HG03432 (cell line): ENCODE measurements around the gene AK9.
"Not testable (repeated sequence)": the region's sequence is repeated elsewhere in the genome, so short reads cannot be mapped to it uniquely, and the experiment has no call there.

Experiments used
- ATAC-seq: cut with Tn5 transposase; IDR thresholded peaks from one replicate; pipeline ENCODE4 v1.9.1; 2021; ENCODE audit warnings: mild to moderate bottlenecking, moderate library complexity; ENCODE audit not compliant: unreplicated experiment

The AK9 gene

DNA sequence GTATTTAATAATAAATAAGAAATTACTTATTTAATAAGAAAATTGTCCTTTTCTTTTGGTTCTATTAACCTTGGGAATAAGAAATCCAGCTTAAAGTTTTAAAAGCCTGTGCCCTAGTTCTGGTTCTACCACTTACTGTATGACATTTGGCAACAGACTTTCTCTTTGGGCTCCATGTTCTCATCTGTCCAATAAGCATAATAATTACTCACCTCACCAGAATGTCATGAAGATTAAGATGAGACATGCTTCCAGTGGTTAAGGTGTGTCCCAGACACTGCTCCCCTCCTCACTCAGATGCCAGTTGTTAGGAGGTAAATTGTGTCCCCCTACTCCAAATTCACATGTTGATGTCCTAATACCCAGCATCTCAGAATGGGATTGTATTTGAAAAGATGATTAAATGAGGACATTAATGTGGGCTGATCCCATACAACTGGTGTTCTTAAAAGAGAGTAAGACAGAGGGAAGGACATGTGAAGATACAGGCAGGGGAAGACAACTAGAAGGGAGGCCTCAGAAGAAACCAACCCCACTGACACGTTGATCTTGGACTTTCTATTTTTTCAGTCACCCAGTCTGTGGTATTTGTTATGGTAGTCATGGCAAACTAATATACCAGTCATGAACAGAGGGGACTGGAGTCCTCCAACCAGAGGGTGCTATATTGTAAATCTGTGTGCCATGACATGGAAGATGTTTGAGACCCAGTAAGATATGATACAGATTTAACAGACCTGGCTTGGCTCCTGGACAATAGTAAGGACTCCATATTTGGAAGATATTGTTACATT lies 229.1 kb downstream of the AK9 start:
- no peak for ATAC-seq

DNA sequence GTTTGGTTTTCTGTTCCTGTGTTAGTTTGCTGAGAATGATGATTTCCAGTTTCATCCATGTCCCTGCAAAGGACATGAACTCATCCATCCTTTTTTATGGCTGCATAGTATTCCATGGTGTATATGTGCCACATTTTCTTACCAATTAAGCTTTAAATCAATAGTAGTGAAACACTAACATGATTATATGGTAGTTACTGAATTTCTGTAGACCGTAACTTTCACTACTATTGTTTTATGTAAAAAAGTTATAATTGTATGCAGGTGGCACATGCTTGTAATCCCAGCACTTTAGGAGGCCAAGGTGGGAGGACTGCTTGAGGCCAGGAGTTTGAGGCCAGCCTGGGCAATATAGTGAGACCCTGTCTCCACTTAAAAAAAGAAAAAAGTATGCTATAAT lies 229.8 kb downstream of the AK9 start:
- not testable (repeated sequence) for ATAC-seq

DNA sequence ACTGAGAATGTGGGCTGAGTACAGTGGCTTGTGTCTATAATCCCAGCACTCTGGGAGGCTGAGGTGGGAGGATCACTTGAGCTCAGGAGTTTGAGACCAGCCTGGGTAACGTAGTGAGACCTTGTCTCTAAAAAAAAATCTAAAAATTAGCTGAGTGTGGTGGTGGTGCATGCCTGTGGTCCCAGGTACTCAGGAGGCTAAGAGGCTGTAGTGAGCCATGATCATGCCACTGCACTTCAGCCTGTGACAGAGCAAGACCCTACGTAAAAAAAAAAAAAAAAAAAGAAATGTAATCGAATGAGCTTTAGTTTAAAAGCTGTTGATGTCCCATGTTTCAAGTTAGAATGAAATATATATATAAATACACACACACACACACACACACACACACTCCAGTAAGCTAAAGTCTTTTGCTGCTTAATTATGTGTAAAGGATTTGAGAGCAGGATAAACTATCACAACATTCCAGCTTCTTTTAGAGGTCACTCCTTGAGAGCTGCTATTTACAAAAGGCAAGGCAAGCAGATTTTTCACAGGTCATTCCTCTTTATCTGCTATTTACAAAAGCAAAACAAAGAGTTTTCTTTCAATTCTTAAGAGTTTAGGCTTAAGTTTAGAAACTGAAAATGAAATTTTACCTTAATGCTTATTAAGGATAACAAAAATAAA lies 230.7 kb downstream of the AK9 start:
- no peak for ATAC-seq

DNA sequence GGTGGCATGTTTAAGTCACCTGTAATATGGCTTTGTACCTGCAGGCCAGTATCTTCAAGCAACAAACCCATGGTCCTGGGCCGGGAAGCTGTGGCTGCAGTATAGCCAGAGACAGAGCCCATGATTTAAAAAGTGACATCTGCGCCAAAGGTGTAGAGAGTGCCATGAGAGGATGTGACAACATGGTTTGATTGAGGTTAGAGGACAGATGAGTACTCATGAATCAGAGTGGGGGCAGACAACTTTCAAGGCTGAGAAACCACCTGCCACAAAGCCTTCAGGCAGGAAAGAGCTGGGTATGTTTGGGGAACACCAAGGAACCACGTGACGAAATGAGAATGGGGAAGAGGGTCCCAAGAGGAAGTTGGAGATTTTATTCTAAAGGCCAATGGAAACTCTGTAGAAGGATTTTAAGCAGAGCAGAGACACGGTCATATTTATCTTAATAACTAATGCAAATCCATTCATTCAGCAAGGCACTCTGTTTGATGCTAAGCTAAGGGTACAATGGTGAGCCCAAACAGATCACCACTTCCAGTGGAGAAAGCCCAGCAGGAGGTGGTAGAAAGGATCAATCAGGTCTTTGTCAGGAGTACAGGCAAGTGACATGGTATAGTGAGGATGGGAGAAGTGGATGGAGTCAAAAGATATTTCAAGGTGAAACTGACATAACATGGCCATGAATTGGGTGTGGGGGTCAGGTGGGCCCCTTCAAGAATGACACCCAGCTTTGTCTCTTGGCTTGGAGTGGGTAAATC lies 232.0 kb downstream of the AK9 start:
- ATAC-seq = peak; percentile 29

DNA sequence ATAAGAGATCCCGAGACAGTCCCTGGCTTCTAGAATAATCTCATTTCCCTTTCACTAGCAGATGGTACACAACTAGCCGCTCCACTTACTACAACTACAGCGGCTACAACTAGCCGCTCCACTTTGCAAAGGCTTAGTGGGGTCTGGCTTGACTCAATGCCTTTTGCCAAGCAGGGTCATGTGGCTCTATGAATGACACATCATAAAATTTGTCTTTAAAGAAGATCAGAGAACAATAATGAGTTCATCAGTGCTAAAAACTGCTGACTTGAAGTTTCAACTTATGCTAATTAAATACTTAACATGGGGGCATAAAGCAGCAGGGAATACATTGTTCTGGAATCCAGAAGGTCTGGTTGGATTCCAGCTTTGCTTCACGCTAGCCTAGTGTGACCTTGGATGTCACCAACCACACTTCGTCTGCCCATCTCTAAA lies 233.4 kb downstream of the AK9 start:
- ATAC-seq = no peak

DNA sequence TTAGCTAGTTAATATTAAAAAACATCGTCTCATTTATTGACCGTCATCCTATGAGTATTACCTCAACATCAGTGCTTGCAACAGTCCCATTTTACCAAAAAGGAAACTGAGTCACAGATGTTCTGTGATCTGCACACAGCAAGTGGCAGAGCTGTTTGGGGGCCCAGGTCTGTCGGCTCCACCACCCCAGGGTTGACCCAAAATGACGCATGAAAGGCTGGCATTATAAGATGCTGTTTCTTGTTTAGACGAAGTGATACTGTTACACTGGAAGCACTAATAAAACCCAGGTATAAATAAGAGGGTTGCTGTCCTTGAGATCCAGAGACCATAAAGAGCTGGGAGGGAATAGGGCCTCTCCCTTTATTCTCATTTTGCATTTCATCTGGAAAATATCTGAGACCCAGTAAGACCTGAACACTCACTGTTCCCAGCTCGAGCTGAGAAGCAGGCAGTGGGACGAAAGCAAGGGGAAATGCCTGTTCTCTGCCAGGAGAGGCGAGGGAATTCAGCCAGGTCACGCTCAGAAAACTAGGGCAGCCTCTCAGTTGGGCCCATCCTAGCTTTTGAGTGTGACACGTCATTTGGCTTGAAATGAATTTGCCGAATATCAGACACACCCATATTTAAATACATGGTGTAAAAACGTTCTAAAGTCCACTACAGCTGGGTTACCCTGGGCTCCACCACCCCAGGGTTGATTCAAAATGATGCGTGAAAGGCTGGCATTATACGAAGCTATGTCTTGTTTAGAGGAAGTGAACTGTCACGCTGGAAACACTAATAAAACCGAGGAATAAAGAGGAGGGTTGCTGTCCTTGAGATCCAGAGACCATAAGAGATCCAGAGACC lies 234.1 kb downstream of the AK9 start:
- ATAC-seq = no peak

DNA sequence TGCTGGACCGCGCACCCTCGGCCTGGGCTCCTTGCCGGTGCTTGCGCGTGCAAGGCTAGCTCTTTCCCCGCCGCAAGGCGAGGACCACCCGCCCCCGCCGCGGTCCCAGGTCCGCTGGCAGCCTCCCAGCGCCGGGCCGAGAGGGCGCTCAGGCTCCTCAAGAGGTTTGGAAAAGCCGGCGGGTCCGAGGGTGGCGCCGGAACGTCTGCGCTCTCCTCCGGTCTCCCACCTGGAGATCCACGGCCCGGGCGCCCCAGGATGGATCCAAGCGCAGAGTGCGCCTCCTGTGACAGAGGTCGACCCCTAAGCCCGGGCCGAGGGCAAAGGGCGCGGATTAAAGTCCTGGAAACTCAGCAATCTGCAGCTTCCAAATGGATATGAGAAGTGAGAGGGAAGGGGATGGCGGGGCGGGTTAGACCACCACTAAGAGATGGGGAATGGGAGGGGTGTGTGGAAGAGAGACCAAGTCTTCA lies 234.9 kb downstream of the AK9 start:
- peak; percentile 11 for ATAC-seq

DNA sequence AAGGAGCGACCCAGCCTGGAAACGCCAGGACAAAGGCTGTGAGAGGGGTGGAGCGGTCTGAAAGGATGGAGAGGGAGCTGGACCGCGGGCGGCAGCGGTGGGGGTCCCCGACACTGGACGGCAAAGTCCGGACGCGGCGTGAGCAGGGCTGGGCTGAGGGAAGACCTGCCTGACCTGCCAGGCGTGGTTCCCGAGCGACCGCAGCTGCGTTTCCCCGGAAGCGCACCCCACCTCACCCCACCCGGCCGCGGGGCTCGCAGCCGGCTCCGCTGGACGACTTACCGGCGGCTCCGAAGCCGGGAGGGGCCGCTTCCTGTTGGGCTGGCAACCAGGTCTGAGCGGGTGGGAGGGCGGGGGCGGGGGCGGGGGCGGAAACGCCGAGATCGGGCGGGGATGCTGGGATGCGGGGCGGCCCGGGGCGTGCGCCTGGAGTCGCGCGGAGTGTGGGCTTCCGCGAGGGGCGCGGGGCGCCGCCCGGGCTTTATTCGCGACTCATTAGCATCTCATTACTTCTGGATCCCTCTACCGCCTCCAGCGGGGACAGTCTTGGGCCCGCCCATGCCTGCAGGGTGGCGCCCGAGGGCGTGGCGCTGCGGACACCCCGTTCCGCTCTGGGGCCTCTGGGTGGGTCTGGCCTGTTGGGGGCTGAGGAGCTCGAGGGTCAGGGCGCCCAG lies 235.4 kb downstream of the AK9 start, which contains the start of gene MICAL1:
Gene MICAL1, minus strand, starts transcription at position 336 of the 674 bp plus-strand sequence. CDS start 1,576 bp downstream, outside the sequence.
- ATAC-seq = peak; percentile 64

DNA sequence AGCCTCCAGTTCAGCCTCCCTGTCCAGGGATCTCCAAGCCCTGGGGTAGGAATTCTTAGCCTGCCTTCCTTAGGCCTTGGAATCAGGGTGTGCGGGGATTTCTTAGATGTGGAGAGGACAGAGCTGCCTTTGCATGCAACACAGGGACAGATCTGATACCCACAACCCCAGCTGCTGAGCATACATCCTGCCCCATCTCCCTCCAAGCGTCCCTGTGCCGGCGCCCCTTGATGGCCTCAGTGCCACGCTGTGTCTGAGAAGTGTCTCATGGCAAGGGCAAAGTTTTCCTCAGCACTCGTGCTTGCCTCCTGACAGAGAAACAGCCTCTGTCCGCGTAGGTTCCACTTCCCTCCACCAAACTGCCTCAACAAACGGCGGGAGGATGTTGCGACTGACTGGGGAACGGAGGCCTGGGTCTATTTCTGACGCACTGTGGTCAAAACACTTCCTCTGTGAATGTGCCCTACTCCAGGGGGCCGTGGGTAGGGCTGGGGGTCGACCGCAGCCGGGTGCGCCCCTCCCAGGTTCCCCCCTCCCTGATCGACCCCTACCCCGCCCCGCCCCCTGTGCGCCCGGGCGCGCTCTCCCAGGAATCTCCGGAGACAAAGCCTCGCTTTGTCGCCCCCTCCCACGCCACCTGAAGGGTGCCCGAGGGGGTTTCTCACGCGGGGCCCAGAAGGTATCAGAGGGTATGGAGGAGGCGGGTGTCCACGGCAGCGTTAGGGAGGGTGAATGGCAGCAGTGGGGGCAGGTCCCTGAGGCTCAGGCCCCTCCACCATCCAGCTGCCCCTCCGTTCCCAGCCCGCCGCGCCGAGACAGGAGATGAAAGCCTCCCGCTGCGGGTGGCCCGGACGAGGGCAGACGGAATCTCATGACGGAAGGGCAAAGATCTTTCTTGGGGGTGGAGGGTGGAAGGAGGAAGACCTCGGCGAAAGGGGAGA lies 236.2 kb downstream of the AK9 start:
- peak; percentile 32 for ATAC-seq

DNA sequence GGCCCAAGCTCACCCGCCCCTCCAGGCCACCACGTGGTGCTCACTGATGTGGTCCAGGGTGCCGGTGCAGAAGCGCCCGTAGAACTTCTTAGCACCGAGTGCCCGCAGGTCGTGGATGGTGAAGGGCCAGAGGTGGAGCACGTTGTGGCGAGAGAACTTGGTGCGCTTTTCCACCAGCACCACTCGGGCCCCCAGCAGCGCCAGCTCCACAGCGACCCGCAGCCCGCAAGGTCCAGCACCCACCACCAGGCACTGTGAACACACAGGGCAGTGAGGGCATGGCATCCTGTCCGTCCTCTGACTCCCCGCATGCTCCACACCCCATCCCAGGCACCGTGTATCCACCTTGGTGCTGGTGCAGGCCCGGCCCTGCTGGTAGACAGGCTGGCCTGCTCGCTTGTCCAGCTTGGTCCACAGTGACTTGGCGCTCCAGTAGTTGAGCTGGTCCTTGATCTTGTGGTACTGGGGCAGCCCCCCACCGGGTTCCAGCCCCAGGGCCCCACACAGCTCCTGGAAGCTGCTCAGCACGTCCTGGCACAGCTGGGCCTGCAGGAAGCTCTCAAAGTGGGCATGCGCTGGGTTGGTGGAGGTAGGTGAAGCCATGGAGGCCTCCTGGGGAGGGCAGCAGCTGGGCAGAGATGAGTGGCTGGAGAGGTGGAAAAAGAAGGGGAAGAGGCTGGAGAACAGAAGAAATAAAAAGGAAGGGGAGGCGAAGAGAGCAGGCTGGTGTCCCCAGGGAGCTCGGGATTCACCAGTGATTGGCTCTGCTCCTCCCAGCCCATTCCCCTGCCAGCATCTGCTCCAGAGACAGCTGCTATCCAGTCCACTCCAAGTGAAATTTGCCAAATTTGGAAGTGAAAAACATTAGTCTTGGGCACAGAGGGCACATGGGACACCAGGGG lies 237.2 kb downstream of the AK9 start:
- no peak for ATAC-seq

DNA sequence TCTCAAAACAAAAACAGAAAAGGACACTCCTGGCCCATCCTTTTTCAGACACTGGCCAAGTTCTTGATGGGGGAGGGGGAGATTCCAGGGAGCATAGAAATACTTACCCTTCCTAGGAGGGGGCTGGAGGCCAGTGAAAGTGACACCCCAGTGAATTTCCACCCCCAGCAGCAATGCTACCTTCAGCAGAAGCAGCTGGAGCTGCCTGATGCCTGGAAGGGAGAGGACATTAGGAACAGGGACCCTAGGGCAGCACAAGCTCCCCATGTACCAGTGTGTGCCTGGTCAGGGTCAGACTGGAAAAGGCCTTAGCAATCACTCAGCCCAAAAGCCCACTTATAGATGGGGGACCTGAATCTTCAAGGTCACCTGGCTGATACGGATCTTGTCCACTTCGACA lies 237.8 kb downstream of the AK9 start:
- ATAC-seq = no peak

DNA sequence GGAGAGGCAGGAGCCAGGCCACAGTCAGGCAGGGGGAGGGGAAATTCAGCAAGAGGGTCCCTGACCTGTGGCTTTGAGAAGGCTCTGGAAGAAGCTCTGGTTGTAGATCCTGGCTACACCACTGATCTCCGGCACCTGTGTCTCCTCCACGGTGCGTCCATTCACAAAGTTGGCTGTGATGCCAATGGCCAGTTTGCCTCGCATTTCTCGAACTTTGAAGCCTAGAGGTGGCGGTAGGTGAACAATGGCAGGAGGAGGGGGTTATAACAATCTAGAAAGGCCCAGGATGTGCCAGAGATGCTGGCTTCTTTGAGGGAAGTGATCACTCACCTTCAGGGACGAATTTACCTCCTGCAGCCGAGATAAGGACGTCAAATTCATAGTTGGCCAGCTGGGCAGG lies 238.8 kb downstream of the AK9 start:
- no peak for ATAC-seq

DNA sequence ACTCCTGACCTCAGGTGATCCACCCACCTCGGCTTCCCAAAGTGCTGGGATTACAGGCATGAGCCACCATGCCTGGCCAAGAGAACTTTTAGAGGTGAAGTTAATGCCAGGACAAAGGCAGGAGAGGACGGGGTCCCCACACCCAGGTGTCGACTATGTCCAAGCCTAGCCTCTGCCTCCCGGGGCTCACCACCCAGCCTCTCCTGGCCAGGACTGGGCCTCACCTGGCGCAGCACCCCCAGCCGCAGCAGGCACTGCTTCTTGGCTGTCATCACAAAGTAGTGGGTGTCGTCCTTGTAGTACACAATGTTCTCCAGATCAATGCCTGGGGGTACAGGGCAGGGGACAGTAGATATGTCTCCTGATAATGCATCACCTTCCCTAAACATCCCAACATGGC lies 239.6 kb downstream of the AK9 start:
- no peak for ATAC-seq

DNA sequence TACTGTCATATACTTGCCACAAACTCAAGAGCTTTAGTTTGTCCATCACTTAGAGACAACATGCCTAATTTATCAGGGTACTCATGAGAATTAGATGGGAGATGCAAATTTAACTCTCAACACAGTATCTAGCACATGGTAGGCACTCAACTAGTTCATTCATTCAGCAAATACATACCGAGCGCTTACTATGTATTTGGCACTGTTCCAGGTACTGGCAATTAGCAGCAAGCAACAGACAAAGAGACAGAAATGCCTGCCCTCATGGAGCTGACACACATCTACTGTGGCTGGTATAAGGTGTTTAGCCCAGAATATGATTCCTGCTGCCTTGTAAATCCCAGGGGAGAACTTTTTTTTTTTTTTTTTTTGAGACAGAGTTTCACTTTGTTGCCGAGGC lies 240.2 kb downstream of the AK9 start:
- no peak for ATAC-seq

DNA sequence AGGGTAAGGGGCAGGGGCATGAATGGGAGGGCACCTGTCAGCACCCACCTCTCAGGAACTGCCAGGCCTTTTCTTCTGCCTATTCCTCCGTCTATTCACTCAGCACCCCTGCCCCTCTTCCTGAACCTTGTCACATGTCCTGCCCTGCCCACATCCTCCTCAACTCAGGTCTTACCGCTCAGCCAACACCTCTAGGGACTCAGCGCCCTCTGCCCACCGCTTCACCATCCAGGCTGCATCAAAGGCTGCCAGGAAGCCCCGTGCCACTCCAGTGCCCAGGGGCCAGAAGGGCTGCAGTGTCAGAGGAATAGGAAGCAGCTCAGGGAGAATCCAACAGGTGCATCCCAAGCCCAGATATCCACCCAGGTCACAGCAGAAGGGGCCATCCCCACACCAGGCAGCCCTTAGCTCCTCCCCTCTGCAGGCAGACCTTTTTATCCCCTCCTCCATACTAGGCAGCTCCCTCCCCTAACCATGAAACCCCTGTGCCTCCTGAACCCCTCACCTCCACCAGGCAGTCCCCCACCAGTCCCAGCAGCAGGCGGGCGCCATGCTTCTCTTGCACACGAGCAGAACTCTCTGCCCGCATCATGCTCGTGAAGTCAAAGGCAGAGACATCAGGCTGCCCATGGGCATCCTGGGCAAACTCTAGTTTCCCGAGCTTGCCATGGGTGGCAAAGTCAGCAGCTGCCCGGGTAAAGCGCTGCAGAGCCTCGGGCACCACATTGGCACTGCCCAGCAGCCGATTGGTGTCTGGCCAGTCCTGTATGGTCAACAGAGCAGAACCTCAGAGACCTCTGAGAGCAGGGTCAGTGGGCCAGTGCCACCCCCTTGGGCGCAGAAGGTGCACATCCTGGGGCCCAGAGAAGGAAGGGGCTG lies 241.0 kb downstream of the AK9 start:
- ATAC-seq = peak; percentile 30

DNA sequence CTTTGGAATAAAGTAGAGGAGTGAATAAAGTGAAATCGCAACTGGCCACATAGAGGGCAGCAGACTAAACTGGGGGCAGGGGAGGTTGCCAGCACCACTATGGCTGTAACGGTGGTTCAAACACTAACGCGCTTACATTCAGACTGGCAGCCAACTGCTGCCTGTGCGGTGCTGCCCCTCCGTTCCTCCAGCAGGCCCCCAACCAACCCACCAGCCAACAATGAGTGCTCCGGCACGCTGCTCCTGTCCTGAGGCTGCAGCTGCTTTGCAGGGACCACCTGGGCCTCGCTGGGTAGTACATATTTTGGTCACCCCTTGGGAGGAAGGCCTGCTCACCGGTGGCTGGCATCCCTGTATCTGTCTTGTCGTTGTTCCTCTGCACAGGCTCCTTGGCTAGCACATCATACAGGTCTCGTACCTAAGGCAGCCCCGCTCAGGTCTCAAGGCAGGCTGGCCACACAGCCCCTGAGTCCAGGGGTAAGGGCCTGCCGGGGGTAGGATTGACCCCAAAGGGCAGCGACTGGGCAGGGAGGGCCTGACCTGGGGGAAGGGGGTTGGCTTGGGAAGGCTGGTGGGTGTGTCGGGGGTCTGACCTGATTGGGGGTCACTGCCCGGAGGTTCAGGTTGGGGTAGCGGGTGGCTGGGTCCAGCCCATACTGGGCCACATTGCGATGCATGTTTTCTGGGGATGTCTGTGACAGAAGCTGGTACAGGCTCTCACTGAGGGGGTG lies 241.8 kb downstream of the AK9 start:
- ATAC-seq = no peak
